SK-N-SH treated with all-trans-retinoic acid at 6 μM for 48 hours (cell line): ENCODE results near the gene PYGM.

Experiments used
- CREB5 ChIP-seq: fragments of 250-450 bp; sonication (Bioruptor Pico); IDR thresholded peaks from 2 replicates; pipeline ENCODE4 v1.5.1; 2020; ENCODE audit warnings: low read depth, mild to moderate bottlenecking, moderate library complexity
- CSDC2 ChIP-seq: fragments of 250-450 bp; sonication (Bioruptor Pico); IDR thresholded peaks from 2 replicates; pipeline ENCODE4 v1.5.0; 2020; ENCODE audit warnings: mild to moderate bottlenecking, moderate library complexity
- ESRRG ChIP-seq: fragments of 250-450 bp; sonication (Bioruptor Pico); IDR thresholded peaks from 2 replicates; pipeline ENCODE4 v1.6.1; 2021; ENCODE audit warnings: mild to moderate bottlenecking
- OSR1 ChIP-seq: fragments of 250-450 bp; sonication (Bioruptor Pico); IDR thresholded peaks from 2 replicates; pipeline ENCODE4 v1.8.0; 2022; ENCODE audit warnings: moderate library complexity, mild to moderate bottlenecking, inconsistent platforms
- PATZ1 ChIP-seq: fragments of 250-450 bp; sonication (Bioruptor Pico); IDR thresholded peaks from 2 replicates; pipeline ENCODE4 v1.8.0; 2020; ENCODE audit warnings: mild to moderate bottlenecking, moderate library complexity, borderline replicate concordance
- POU6F1 ChIP-seq: fragments of 250-450 bp; sonication (Bioruptor Pico); IDR thresholded peaks from 2 replicates; pipeline ENCODE4 v1.8.0; 2021; ENCODE audit warnings: low read depth, mild to moderate bottlenecking, moderate library complexity, borderline replicate concordance
- PPARA ChIP-seq: fragments of 250-450 bp; sonication (Bioruptor Pico); IDR thresholded peaks from 2 replicates; pipeline ENCODE4 v1.5.0; 2020; ENCODE audit warnings: mild to moderate bottlenecking, borderline replicate concordance
- RARB ChIP-seq: fragments of 250-450 bp; sonication (Bioruptor Pico); IDR thresholded peaks from 2 replicates; pipeline ENCODE4 v1.8.0; 2021; ENCODE audit warnings: mild to moderate bottlenecking, moderate library complexity
- SNAI2 ChIP-seq: fragments of 250-450 bp; sonication (Bioruptor Pico); IDR thresholded peaks from 2 replicates; pipeline ENCODE4 v1.5.0; 2020; ENCODE audit warnings: mild to moderate bottlenecking, moderate library complexity
- ZC3H10 ChIP-seq: fragments of 250-450 bp; sonication (Bioruptor Pico); IDR thresholded peaks from 2 replicates; pipeline ENCODE4 v1.5.1; 2021; ENCODE audit warnings: mild to moderate bottlenecking, moderate library complexity
- ZFP30 ChIP-seq: fragments of 450-650 bp; formaldehyde crosslinking; IDR thresholded peaks from 2 replicates; pipeline ENCODE4 v1.5.0; 2022; ENCODE audit warnings: mild to moderate bottlenecking, moderate library complexity
- ZNF565 ChIP-seq: fragments of 450-650 bp; formaldehyde crosslinking; conservative IDR thresholded peaks from 2 replicates; pipeline ENCODE4 v1.5.0; 2020; ENCODE audit warnings: low read depth, mild to moderate bottlenecking, moderate library complexity
- ZNF8 ChIP-seq: fragments of 450-650 bp; formaldehyde crosslinking; IDR thresholded peaks from 2 replicates; pipeline ENCODE4 v1.5.0; 2020; ENCODE audit warnings: mild to moderate bottlenecking, moderate library complexity

- no peak for TF ChIP-seq ESRRG
- TF ChIP-seq RARB (CRISPR knock-in tag) = no peak
- no peak for TF ChIP-seq PATZ1 (CRISPR knock-in tag)
- no peak for TF ChIP-seq ZC3H10 (CRISPR knock-in tag)
- TF ChIP-seq ZNF565 (CRISPR knock-in tag) = no peak
- TF ChIP-seq PPARA (CRISPR knock-in tag) = no peak
- TF ChIP-seq POU6F1 = no peak
- no peak for TF ChIP-seq SNAI2
- no peak for TF ChIP-seq OSR1 (CRISPR knock-in tag)
- TF ChIP-seq CREB5 = no peak
- TF ChIP-seq ZFP30 (CRISPR knock-in tag) = no peak
- TF ChIP-seq CSDC2 = no peak
- TF ChIP-seq ZNF8 (CRISPR knock-in tag) = no peak
Measured at GRCh38 chr11:64754919-64755662, 4.7 kb downstream of the PYGM start.
